OCI-LY3 (cell line): ENCODE data around the gene LCP1.
A peak's percentile ranks its signal among the peaks of the same experiment; 100 is the strongest.

Experiments
- H2AFZ ChIP-seq: fragments of 200-600, 300-600 bp; shearing (Covaris generic); 2 replicates; pipeline ENCODE4 v1.6.0; 2014; ENCODE audit warnings: antibody characterized with exemption, low read depth, low read length
- H3K27ac ChIP-seq: fragments of 200-600, 300-600 bp; sonication (generic); 2 replicates; pipeline ENCODE4 v1.5.1; 2014; ENCODE audit warnings: mild to moderate bottlenecking, low read length, moderate library complexity, mixed read lengths
- H3K27me3 ChIP-seq: fragments of 200-600, 300-600 bp; sonication (generic); 2 replicates; pipeline ENCODE4 v1.6.1; 2014; ENCODE audit warnings: low read depth, low read length, mixed read lengths
- H3K36me3 ChIP-seq: fragments of 200-600, 300-600 bp; sonication (generic); replicated peaks from 2 replicates; pipeline ENCODE3; 2014; ENCODE audit warnings: low read depth, low read length, mixed read lengths
- H3K4me1 ChIP-seq: fragments of 300-600, 200-600 bp; sonication (generic); 2 replicates; pipeline ENCODE4 v1.6.1; 2014; ENCODE audit warnings: low read length, mixed read lengths
- H3K4me2 ChIP-seq: fragments of 200-600, 300-600 bp; sonication (generic); 2 replicates; pipeline ENCODE4 v1.6.1; 2014; ENCODE audit warnings: low read length, mixed read lengths
- H3K4me3 ChIP-seq: fragments of 300-600, 200-600 bp; sonication (generic); 2 replicates; pipeline ENCODE4 v1.5.1; 2014; ENCODE audit warnings: antibody characterized with exemption, mild to moderate bottlenecking, low read length, moderate library complexity
- H3K79me2 ChIP-seq: fragments of 300-600, 200-600 bp; shearing (Covaris generic); 2 replicates; pipeline ENCODE4 v1.6.1; 2014; ENCODE audit warnings: mild to moderate bottlenecking, low read length, mixed read lengths
- H3K9ac ChIP-seq: fragments of 300-600, 200-600 bp; shearing (Covaris generic); 2 replicates; pipeline ENCODE4 v1.6.0; 2014; ENCODE audit warnings: mild to moderate bottlenecking, low read length, moderate library complexity
- H3K9me3 ChIP-seq: fragments of 200-600, 300-600 bp; shearing (Covaris generic); 2 replicates; pipeline ENCODE4 v1.6.1; 2014; ENCODE audit warnings: low read length, mixed read lengths; ENCODE audit not compliant: insufficient read depth
- H4K20me1 ChIP-seq: fragments of 200-600, 300-600 bp; sonication (generic); 2 replicates; pipeline ENCODE4 v1.6.1; 2016; ENCODE audit warnings: low read length, mixed read lengths; ENCODE audit not compliant: insufficient read depth
- CTCF ChIP-seq: fragments of 200-600, 300-600 bp; sonication (generic); IDR thresholded peaks from 2 replicates; pipeline ENCODE4 v1.5.1; 2014; ENCODE audit warnings: antibody characterized with exemption, low read length, low read depth
- EZH2phosphoT487 ChIP-seq: fragments of 200-600 bp; shearing (Covaris generic); IDR thresholded peaks from 2 replicates; pipeline ENCODE4 v1.6.1; 2018; ENCODE audit warnings: antibody characterized with exemption, mixed run types, low read depth

The LCP1 gene

GRCh38 chr13:46114613-46115012 is 67.4 kb downstream of the LCP1 start:
- TF ChIP-seq EZH2phosphoT487 = no peak
- no peak for TF ChIP-seq CTCF
- peaks cover 4% of the 10 kb centered on the region; the same call in 1 of the 2 replicates for H3K27me3 ChIP-seq
- H3K36me3 ChIP-seq = no peaks in the 10 kb centered on the region
- no peaks in the 10 kb centered on the region for H3K9me3 ChIP-seq
- H3K9ac ChIP-seq = no peak overlapping the region
- H3K27ac ChIP-seq = no peak overlapping the region
- H4K20me1 ChIP-seq = no peaks in the 10 kb centered on the region
- no peak overlapping the region for H3K4me3 ChIP-seq
- no peak overlapping the region for H2AFZ ChIP-seq
- no peak overlapping the region for H3K4me2 ChIP-seq
- H3K79me2 ChIP-seq = no peaks in the 10 kb centered on the region
- peaks cover 12% of the 10 kb centered on the region for H3K4me1 ChIP-seq

GRCh38 chr13:46113596-46113995 is 68.4 kb downstream of the LCP1 start:
- no peaks in the 10 kb centered on the region for H3K9me3 ChIP-seq
- H3K4me1 ChIP-seq = peaks cover 19% of the 10 kb centered on the region
- H4K20me1 ChIP-seq = no peaks in the 10 kb centered on the region
- no peak overlapping the region for H3K27ac ChIP-seq
- no peak overlapping the region for H3K9ac ChIP-seq
- no peaks in the 10 kb centered on the region for H3K79me2 ChIP-seq
- no peak overlapping the region for H3K4me2 ChIP-seq
- TF ChIP-seq EZH2phosphoT487 = no peak
- no peak for TF ChIP-seq CTCF
- H3K36me3 ChIP-seq = no peaks in the 10 kb centered on the region
- H3K4me3 ChIP-seq = no peak overlapping the region
- peaks cover 4% of the 10 kb centered on the region; the same call in 1 of the 2 replicates for H3K27me3 ChIP-seq
- no peak overlapping the region for H2AFZ ChIP-seq

- Histone ChIP-seq H3K79me2 (no peaks in the 10 kb centered on the region), H3K27me3 (no peaks in the 10 kb centered on the region), H3K27ac (no peak overlapping the region), H3K36me3 (no peaks in the 10 kb centered on the region), H3K4me1 (peaks cover 22% of the 10 kb centered on the region), H3K4me2 (no peak overlapping the region), H3K9me3 (no peaks in the 10 kb centered on the region), H2AFZ (no peak overlapping the region), H3K9ac (no peak overlapping the region), H3K4me3 (no peak overlapping the region), H4K20me1 (no peaks in the 10 kb centered on the region)
- TF ChIP-seq CTCF = no peak
- no peak for TF ChIP-seq EZH2phosphoT487
Observed at GRCh38 chr13:46111151-46111550, 70.8 kb downstream of the LCP1 start.

- Histone ChIP-seq H3K27ac (peak overlapping the region; percentile 2; the same call in 1 of the 2 replicates), H3K9ac (no peak overlapping the region), H3K27me3 (no peaks in the 10 kb centered on the region), H3K4me1 (peaks cover 22% of the 10 kb centered on the region), H3K4me3 (no peak overlapping the region), H2AFZ (0 out of 2 replicates have a peak overlapping the region, but pooled peaks have one; percentile 15), H3K9me3 (no peaks in the 10 kb centered on the region), H3K79me2 (no peaks in the 10 kb centered on the region), H4K20me1 (no peaks in the 10 kb centered on the region), H3K36me3 (no peaks in the 10 kb centered on the region), H3K4me2 (peak overlapping the region; percentile 35)
- TF ChIP-seq EZH2phosphoT487 (no peak), CTCF (no peak)
Observed at GRCh38 chr13:46109451-46109850, 72.5 kb downstream of the LCP1 start.
